GM20431 (cell line): Measurements from ENCODE around the gene SLC39A3.

ENCODE experiments used
- in situ Hi-C: fragments of 300-500 bp; cut with MseI, MboI; formaldehyde crosslinking; loops from one replicate; pipeline ENCODE4 v1.15.0; 2020; ENCODE audit warnings: low sequenced_read_pairs; ENCODE audit not compliant: unreplicated experiment

The SLC39A3 gene

GRCh38 chr19:2683430-2684003 is 56.3 kb downstream of the SLC39A3 start:
- in situ Hi-C loops = no loop called here
